ENCODE measurements around the gene TM4SF5.
A peak's percentile ranks its signal among the peaks of the same experiment; 100 is the strongest.

The TM4SF5 gene, protein sequence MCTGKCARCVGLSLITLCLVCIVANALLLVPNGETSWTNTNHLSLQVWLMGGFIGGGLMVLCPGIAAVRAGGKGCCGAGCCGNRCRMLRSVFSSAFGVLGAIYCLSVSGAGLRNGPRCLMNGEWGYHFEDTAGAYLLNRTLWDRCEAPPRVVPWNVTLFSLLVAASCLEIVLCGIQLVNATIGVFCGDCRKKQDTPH

DNA sequence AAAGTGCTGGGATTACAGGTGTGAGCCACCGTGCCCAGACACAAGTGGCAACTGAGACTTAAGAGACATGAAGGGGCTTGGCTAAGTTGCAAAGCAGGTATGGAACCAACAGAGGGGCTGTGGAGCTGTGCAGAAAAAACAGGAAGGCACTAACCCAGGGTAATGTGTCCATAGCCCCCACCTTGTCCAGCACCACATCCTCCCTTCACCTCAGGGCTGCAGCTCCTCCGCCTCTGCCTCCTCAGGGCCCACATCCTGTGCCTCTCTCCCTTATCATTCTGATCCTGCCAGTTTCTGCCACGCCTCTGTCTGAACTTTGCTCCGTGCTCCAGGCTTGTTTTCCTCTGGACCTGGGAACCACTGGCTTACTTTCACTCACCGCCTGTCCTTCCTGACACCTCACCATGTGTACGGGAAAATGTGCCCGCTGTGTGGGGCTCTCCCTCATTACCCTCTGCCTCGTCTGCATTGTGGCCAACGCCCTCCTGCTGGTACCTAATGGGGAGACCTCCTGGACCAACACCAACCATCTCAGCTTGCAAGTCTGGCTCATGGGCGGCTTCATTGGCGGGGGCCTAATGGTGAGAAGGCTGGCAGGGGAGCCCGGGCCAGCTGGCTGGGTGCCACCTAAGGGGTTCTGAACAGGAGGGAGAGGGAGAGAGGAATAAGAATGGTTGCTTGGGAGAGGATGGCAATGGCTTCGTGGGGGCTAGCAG lies at the start of gene TM4SF5:
Gene TM4SF5 (plus strand): TSS at position 368 of the 716 bp plus-strand sequence. CDS start 37 bp downstream, at position 405.
- DNase-seq = peak; percentile 60

DNA sequence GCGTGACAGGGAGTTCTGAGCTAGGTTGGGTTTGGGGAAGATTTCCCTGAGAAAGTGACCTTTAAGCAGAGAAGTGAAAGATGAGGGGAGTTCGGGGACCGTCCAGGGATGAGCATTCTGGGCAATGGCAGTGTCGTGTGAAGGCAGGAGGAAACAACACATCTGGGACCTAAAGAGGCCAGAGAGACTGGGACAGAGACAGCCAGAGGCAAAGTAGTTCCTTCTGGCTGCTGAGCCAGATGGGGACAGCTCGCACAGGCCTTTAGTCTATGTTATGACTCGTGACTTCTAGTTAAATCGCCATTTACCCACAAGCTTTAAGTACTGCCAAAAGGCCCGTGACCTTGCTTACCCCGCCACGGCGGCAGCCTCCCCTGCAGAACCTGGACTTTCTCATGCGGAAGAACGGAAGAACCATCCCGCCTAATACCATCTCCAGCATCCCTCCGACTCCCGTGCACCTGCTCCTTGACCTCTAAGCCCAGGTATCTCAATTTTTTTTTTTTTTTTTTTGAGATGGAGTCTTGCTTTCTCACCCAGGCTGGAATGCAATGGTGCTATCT lies 48.9 kb upstream of the TM4SF5 start:
- DNase-seq = no peak

DNA sequence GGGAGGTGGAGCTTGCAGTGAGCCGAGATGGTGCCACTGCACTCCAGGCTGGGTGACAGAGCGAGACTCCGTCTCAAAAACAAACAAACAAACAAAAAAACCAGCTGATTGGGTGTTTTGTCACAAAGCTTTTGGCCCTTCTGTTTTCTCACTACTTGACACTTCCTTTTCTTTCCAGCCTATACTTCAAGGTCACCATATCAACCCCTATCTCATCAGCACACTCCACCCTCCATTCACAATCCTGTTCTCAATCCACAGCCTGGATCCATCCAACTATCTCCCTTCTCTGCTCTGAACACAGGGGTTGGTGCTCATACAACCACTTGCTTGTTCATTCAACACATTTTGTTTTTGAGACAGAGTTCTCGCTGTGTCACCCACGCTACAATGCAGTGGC lies 47.0 kb upstream of the TM4SF5 start:
- no peak for DNase-seq

DNA sequence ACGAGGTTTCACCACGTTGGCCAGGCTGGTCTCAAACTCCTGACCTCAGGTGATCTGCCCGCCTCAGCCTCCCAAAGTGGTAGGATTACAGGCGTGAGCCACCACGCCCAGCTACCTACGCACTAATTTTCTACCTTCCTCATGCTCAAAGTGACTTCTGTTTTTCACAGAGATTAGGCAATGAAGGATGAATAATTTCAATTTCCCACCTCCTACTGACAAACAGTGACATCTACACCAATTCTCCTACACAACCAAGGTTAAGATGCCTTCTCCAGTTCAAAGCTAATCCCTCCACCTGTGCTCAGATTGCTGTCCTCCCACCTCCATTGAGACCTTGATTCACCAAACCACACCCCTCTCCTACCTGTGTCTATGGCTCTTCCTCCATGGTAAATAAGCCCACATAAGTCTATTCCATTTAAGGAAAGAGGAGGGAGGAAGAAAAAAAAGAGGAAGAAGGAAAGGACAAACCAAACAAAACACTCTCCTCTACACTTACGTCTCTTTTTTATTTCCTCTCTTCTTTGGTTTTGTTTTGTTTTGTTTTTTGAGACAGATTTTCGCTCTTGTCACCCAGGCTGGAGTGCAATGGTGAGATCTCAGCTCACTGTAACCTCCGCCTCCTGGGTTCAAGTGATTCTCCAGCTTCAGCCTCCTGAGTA lies 45.9 kb upstream of the TM4SF5 start:
- DNase-seq = no peak

DNA sequence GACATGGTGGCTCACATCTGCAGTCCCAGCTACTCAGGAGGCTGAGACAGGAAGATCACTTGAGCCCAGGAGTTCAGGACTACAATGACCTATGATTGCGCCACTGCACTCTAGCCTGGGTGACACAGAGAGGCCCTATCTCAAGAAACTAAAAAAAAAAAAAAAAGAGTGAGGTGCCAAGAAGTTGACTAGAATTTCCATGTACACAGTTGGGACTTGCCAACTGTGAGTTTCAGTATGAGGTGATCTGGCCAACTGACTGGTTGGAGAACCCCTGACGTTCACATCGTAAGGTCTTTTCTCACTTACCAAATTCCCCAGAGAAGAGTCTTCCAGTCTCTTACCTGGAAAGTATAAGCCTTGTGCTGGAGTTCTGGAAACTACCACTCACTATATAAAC lies 43.6 kb upstream of the TM4SF5 start:
- DNase-seq = no peak

DNA sequence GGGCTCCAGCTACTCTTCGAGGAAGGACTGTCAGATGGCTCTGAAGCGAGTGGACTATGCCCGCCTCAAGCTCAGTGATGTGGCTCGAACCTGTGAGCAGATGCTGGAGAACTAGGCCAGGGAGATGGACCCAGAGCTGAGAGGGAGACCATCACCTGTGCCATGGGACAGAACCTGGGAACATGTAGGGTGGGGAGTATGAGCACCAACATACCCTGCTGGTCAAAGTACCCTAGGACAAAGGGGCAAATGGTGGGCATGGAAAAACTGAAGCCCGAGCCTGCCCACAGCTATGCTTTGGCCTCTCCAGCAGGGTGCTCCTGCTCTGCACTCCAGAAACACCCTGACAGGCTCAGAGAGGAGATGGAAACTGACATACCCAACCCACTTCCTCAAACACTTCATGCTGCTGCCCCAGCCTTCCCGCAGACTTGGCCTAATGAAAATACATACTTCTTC lies 38.6 kb upstream of the TM4SF5 start:
- DNase-seq = no peak

DNA sequence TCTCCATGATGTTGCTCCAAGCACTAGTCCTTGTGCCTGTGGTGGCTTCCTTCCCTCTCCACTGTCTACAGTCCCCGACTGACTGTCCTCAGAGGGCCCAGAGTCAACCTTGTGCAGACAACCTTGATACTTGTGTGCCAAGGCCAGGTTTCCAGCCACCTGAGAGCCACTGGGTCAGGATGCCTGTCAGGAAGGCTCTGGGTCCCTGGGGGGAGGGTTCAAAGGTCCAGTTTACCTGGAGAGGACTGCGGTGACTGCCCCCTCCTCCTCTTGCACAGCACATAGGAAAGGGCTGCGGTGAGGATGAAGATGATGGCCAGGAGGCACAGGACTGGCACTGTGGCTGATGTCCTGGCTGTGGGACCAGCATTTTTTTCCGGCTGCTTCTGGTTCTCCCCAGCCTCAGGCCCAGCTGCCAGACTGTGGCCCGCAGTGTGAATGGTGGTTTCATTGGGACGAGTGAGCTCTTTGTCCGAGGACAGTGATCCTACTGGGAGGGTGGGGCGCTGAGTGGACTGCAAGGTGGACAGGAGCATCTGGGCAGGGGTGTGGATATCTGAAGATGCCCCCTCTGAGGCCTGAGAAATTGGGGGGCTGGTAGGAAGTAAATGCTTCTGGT lies 36.7 kb upstream of the TM4SF5 start:
- no peak for DNase-seq

DNA sequence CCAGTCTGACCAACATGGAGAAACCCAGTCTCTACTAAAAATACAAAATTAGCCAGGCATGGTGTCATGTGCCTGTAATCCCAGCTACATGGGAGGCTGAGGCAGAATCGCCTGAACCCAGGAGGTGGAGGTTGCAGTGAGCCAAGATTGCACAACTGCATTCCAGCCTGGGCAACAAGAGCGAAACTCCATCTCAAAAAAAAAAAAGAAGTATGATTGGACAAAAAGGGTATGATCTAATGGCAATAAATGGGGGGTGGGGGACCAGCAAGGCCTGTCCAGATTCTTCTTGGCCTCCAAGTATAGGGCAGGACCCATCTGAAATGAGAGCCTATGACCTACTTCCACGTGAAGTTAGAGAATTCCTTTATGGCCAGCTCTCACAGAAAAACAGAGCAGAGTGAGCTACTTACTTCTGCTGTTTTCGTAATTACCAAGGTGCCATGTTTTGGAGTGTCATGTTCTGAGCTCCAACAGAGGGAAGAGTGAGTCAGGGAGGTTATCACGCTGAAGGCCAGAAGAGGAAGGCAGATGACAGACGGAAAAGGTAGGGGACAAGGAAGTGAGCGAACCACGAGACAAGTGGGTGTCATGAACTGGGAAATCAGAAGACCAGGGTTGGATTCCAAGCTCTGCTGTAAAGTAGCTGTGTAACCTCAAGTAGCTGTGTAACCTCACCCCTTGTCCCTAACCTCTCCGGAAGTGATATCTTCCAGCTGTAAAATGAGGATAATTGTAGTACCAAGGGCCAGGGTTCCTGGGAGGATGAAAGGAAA lies 35.6 kb upstream of the TM4SF5 start:
- no peak for DNase-seq

DNA sequence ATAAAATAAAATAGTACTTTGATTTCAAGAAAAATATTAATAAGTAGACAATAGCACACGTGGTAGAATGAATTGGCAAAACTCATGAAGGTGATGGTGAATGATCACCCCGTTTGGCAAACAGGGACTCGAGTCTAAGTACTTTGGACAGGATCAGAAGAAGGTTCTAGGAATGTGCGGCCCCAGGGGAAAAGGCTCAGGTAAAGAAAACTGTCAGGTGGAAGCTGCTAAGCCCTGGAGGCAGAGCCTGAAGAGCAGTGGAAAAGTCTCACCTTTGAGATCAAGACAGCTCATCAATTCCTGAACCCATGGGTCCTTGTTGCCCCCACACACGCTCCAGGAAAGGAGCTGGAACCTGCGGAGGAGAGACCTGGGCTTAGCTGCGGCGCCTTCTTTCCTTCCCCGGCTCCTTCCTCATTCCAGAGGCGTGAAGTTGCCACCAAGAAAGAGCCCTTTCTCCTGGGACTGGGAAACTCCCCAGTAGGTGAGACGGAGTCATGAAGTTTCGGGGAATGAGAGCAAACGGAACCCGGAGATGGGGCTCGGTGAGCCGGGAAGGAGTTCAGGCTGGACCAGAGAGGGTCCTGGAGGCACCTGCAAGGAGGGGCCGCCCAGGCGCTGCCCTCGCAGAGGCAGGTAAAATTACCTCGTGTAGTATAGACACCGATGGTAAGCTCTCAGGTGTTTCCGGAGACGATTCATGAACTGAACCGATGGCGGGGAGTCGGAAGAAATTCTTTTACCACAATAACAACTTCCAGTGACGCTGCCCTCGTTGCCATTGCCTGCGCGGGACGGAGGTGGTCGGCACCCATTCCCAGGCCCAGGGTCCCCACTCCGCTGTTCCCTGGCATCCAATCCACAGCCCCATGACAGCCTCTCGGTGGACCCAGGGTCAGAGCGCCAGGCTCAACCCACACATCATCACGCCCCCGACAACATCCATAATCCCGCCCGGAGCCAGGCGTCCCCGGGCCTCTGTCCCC lies 33.3 kb upstream of the TM4SF5 start:
- DNase-seq = no peak

DNA sequence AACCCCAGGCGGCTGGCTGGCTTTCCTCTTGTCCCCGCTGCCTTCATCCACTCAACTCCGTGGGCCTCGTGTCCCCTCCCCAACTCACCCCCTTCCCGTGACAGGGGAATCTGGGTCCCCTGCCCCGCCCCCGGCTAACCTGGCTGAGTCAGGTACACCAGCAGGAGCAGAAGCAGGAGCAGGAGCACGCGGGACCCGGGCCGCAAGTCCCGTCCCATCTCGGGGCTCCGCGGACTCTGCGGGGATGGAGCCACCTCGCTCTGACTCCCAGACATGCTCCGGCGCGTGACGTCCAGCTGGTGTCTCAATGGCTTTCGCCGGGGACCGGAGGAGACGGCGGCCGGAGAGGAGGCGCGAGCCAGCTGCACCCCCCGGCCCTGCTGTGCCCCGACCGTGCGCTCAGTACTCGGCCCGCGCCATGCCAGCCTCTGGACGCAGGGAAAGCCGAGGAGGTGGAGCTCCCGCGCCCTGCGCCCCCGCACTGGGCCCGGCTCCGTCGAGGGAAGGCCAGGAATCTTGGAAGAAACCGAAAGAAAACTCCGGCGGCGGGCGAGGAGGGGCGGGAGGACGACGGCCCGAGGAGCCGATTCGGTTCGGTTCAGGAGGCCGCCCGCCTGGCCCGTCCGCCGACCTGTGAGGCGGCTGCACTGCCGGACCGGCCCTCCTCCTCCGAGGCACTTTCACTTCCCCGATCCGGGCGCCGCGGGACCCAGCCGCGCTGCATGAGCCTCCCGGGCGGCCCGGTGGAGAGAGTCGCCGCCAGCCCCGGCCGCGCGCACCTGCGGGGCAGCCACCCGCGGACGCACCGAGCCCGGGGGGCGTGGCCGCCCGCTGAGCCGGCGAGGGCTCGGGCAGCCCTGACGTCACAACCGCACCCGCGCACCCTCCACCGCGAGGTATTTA lies 32.3 kb upstream of the TM4SF5 start, which contains the start of the genes CXCL16 and ZMYND15:
Gene CXCL16 (minus strand): TSS at position 807 of the 903 bp plus-strand sequence. CDS start 589 bp downstream, at position 218.
Gene ZMYND15 (plus strand): TSS at position 712 of the 903 bp plus-strand sequence. CDS start 716 bp downstream, outside the sequence.
- peak; percentile 34 for DNase-seq

DNA sequence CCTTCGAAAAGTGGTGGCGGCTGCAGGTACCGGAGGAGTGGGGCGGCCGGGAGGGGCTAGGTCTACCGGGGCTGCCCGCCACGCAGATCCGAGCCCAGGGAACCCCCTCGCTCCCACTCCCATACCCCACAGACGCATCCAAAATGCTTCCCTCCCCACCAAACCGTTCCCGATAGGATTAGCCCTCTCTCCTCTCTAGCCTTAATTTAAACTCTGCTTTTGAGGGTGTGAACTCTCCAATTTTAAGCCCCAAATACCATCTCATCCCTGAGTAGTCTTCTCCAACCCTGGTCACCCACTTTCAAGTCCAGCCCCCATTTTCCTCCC lies 31.7 kb upstream of the TM4SF5 start:
- DNase-seq = no peak

DNA sequence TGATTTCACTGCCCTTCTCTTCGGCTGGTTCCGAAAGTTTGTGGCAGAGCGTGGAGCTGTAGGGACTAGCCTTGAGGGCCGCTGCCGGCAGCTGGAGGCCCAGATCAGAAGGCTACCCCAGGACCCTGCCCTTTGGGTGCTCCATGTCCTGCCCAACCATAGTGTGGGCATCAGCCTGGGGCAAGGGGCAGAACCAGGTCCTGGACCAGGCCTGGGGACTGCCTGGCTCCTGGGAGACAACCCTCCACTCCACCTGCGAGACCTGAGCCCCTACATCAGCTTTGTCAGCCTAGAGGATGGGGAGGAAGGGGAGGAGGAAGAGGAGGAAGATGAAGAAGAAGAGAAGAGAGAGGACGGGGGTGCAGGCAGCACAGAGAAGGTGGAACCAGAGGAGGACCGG lies 31.1 kb upstream of the TM4SF5 start:
- no peak for DNase-seq

DNA sequence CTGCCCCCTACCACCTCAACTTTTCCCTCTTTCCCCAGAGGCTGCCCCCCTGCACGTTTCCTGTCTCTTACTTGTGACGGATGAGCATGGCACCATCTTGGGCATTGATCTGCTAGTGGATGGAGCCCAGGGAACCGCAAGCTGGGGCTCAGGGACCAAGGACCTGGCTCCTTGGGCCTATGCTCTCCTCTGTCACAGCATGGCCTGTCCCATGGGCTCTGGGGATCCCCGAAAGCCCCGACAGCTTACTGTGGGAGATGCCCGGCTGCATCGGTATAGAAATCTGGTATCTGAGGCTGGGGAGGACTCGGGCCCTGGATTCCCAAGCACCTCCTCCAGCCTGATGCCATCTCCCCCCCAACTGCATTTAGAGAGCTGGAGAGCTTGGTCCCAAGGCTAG lies 30.1 kb upstream of the TM4SF5 start:
- no peak for DNase-seq

DNA sequence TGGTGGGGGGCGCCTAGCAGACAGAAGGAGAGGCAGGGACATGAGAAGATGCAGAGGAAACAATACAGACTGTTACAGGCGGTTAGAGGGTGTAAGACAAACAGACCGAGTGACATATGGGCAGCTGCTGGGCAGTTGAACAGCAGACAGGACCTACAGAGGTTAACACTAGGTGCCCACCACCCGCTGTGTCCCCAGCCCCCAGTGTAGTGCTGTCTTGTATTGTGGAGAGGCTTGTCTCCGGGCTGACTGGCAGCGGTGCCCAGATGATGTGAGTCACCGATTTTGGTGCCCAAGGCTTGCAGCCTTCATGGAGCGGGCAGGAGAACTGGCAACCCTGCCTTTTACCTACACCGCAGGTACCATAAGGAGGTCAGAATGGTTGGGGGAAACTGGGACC lies 29.6 kb upstream of the TM4SF5 start:
- DNase-seq = no peak

DNA sequence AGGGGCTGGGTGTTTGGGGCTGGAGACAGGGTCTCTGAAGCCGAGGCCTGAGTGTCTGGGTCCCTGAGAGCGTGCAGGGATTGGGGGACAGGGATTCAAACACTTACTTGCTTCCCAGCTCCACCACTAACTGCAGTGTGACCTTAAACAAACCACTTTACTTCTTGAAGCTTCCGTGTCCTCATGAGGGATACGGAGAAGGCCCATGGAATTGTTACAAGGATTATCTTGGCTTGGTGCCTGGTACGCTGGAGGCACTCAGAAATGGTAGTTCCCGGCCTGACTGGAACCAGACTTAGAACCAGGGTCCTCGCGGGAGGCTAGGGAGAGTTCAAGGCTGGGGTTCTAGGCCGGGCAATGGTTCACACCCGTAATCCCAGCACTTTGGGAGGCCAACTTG lies 29.1 kb upstream of the TM4SF5 start:
- DNase-seq = no peak

DNA sequence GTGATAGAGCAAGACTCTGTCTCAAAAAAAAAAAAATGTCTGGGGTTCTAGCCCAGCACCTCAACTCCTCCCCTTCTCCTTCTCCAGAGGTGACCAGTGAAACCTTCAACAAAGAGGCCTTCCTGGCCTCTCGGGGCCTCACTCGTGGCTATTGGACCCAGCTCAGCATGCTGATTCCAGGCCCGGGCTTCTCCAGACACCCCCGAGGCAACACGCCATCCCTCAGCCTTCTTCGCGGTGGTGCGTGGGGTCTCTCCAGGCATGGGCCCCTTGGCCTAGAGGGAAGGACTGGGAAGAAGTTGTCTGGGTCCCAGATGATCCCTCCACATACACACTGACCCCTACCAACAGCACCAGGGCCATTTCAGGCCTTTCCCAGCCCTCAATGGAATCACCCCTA lies 28.5 kb upstream of the TM4SF5 start:
- no peak for DNase-seq

DNA sequence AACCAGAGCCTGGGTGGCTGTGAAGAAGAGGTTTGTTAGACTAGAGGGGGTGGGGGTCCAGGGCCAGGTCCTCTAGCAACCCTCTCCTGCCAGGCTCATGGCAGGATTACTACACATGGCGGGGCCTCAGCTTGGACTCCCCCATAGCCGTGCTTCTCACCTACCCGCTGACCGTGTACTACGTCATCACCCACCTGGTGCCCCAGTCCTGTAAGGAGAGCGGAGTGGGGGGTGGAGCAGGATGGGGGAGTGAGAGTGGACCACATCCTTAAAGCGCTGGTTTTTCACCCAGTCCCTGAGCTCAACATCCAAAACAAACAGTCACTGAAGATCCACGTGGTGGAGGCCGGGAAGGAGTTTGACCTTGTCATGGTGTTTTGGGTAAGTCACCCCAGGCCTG lies 27.8 kb upstream of the TM4SF5 start:
- DNase-seq = no peak

DNA sequence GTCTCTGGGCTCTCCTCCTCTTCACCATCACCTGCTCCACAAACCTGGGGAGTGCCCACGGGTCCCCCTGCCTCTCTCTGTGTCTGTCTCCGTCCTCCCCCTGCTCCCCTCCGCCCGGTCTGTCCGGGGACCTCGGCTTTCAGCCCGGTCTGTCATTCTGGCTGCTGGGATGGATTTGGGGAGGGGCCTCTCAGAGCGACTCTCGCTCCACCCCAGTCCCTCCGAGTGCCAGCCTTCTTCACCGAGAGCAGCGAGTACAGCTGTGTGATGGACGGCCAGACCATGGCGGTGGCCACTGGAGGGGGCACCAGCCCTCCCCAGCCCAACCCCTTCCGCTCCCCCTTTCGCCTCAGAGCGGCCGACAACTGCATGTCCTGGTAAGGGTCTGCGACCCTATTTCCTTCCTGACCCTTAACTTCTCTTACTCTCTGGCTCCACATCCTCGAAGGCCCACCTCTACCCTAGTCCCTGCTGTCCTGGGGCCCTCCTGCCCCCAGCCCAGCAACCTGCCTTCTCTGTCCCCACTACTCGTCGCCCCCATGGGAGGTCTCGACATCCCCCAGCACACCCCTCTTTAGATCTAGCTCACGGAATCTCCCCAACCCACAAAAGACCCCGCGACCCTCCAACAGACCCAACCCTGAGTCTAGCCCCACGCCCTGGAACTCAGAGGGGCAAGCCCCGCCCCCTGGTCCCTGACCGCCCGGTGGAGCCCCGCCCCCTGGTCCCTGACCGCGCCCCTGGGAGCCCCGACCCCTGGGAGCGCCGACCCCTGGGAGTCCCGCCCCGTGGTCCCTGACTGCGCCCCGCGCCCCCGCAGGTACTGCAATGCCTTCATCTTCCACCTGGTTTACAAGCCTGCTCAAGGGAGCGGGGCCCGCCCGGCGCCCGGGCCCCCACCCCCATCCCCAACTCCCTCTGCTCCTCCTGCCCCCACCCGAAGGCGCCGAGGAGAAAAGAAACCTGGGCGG lies 26.4 kb upstream of the TM4SF5 start:
- DNase-seq = peak; percentile 16

DNA sequence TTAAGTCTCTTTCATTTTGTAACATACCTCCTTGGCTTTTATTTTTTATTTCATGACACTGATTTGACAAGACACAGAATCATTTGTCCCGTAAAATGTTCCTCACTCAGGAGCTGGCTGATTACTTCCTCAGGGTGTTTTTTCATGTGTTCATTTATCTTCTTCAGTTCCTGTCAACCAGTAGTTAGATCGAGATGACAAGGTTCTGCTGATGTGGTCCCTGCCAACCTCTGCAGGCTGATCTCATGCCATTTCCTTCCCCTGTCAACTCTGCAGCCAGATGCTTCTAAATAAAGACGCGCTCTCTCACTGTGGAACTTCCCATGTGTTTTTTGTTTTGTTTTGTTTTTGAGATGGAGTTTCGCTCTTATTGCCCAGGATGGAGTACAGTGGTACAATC lies 23.8 kb upstream of the TM4SF5 start:
- no peak for DNase-seq

All from NCI-H146 (cell line).